Breast epithelium (tissue), 4 donors: ENCODE measurements around the gene LEMD3. TPM values are rescaled to one million over a fixed set of nuclear protein-coding genes. Genes with fewer than 3 reads are reported as not detected.

ENCODE experiments used
- DNase-seq, 2 donors: peaks; one replicate each; pipeline ENCODE4 v3.0.0-alpha.2; 2019; ENCODE audit warnings: low spot score in 2 of 2
- H3K27ac ChIP-seq, 2 donors: fragments of 200-600 bp; sonication (generic) in 1 of 2; one replicate each; pipeline ENCODE4 v1.5.1; 2016 to 2019; ENCODE audit warnings: mild to moderate bottlenecking in 1 of 2
- H3K27me3 ChIP-seq, 2 donors: fragments of 200-600 bp; sonication (generic) in 1 of 2; one replicate each; pipeline versions ENCODE4 v1.5.1 to v1.6.0; 2017 to 2019; ENCODE audit warnings: control low read depth in 1 of 2, mild to moderate bottlenecking in 1 of 2
- H3K36me3 ChIP-seq: fragments of 200-600 bp; one replicate; pipeline ENCODE4 v1.5.1; 2019
- H3K4me1 ChIP-seq, 2 donors: fragments of 200-600 bp; sonication (generic); one replicate each; pipeline ENCODE4 v1.5.1; 2016 to 2019; ENCODE audit warnings: control low read depth in 1 of 2
- H3K4me3 ChIP-seq, 3 donors: fragments of 200-600 bp; sonication (generic); 1 replicate in 2 of 3; 2 replicates in 1 of 3; pipeline ENCODE4 v1.5.1; 2016 to 2019; ENCODE audit warnings: mild to moderate bottlenecking in 3 of 3, moderate library complexity in 2 of 3
- H3K9me3 ChIP-seq, 2 donors: fragments of 200-600 bp; sonication (generic) in 1 of 2; one replicate each; pipeline ENCODE4 v1.5.1; 2016 to 2019; ENCODE audit warnings: control low read depth in 1 of 2
- CTCF ChIP-seq, 3 donors: fragments of 450-650 bp; IDR thresholded peaks; one replicate each; pipeline ENCODE4 v1.5.1; 2016 to 2017; ENCODE audit warnings: antibody characterized with exemption in 3 of 3, mild to moderate bottlenecking in 3 of 3, moderate library complexity in 3 of 3
- POLR2A ChIP-seq: fragments of 450-650 bp; IDR thresholded peaks from one replicate; pipeline ENCODE4 v1.6.1; 2016; ENCODE audit warnings: antibody characterized with exemption, mild to moderate bottlenecking, moderate library complexity
- POLR2AphosphoS5 ChIP-seq, 3 donors: sonication (generic); formaldehyde crosslinking; IDR thresholded peaks; one replicate each; pipeline ENCODE4 v1.6.1; 2017; ENCODE audit warnings: antibody characterized with exemption in 3 of 3
- intact Hi-C: fragments of 100-400 bp; cut with DNase I; formaldehyde crosslinking; loops from one replicate; pipeline ENCODE4 v1.15.1; 2023; ENCODE audit warnings: low total_unique reads
- total RNA-seq, 3 donors: library from RNA; depleted of rRNA; stranded (reverse); fragments of >200 nt; gene quantifications; one replicate each; pipeline ENCODE4 v1.1.0, GENCODE V29; 2016

LEMD3 gene
- total RNA-seq, 3 donors from 2014 or later, result 31.0 to 69.4 (median 36.4) TPM

- Histone ChIP-seq H3K9me3 (no peaks in the 10 kb centered on the region), H3K27me3 (peaks cover 0 to 55% of the 10 kb centered on the region in 2 donors), H3K4me3 (no peak overlapping the region), H3K36me3 (no peaks in the 10 kb centered on the region), H3K27ac (no peak overlapping the region), H3K4me1 (no peaks in the 10 kb centered on the region)
- no peak for TF ChIP-seq POLR2AphosphoS5 (IDR thresholded peaks at IDR 0.05)
- no peak for TF ChIP-seq POLR2A
- peak; percentile 15 to 70 (median 49) for TF ChIP-seq CTCF (IDR thresholded peaks at IDR 0.05)
- intact Hi-C loops, result no loop called here
- no peak for DNase-seq
These were observed 45.8 kb upstream of the LEMD3 start for GRCh38 chr12:65123435-65124063.

GRCh38 chr12:65125247-65125646 is 44.1 kb upstream of the LEMD3 start:
- Histone ChIP-seq H3K36me3 (no peaks in the 10 kb centered on the region), H3K27me3 (peaks cover 0 to 40% of the 10 kb centered on the region in 2 donors), H3K9me3 (no peaks in the 10 kb centered on the region), H3K4me1 (no peaks in the 10 kb centered on the region), H3K4me3 (no peak overlapping the region), H3K27ac (no peak overlapping the region)
- DNase-seq, result no peak
- intact Hi-C loops, result no loop called here
- TF ChIP-seq POLR2AphosphoS5 (IDR thresholded peaks at IDR 0.05), result no peak
- no peak for TF ChIP-seq CTCF (IDR thresholded peaks at IDR 0.05)
- TF ChIP-seq POLR2A, result no peak

- Histone ChIP-seq H3K4me3 (no peak overlapping the region), H3K27ac (no peak overlapping the region), H3K36me3 (no peaks in the 10 kb centered on the region), H3K4me1 (no peaks in the 10 kb centered on the region), H3K27me3 (peaks cover 0 to 33% of the 10 kb centered on the region in 2 donors), H3K9me3 (no peaks in the 10 kb centered on the region)
- DNase-seq, result no peak
- intact Hi-C loops, result no loop called here
- TF ChIP-seq POLR2A (no peak), POLR2AphosphoS5 (IDR thresholded peaks at IDR 0.05) (no peak), CTCF (IDR thresholded peaks at IDR 0.05) (no peak)
These were observed 43.4 kb upstream of the LEMD3 start for GRCh38 chr12:65125975-65126374.

- no peak for TF ChIP-seq POLR2A
- TF ChIP-seq CTCF (IDR thresholded peaks at IDR 0.05), result no peak
- no peak for TF ChIP-seq POLR2AphosphoS5 (IDR thresholded peaks at IDR 0.05)
- no peak for DNase-seq
- Histone ChIP-seq H3K9me3 (no peaks in the 10 kb centered on the region), H3K27me3 (peaks cover 0 to 28% of the 10 kb centered on the region in 2 donors), H3K36me3 (no peaks in the 10 kb centered on the region), H3K4me1 (no peaks in the 10 kb centered on the region), H3K27ac (no peak overlapping the region), H3K4me3 (no peak overlapping the region)
- intact Hi-C loops, result no loop called here
These were observed 42.9 kb upstream of the LEMD3 start for GRCh38 chr12:65126482-65126881.

GRCh38 chr12:65133879-65134278 is 35.5 kb upstream of the LEMD3 start:
- no peak for TF ChIP-seq POLR2AphosphoS5 (IDR thresholded peaks at IDR 0.05)
- no peak for TF ChIP-seq CTCF (IDR thresholded peaks at IDR 0.05)
- no peak for TF ChIP-seq POLR2A
- Histone ChIP-seq H3K36me3 (no peaks in the 10 kb centered on the region), H3K27ac (no peak overlapping the region), H3K27me3 (no peaks in the 10 kb centered on the region), H3K9me3 (peaks cover 4 to 12% of the 10 kb centered on the region in 2 donors), H3K4me1 (no peaks in the 10 kb centered on the region), H3K4me3 (no peak overlapping the region)
- intact Hi-C loops, result loop anchor here (10.0 kb wide), 1 partner anchor 891 kb away; no protein-coding TSS in a partner anchor
- no peak for DNase-seq
